ENCODE results near the gene MOB3B. TPM values are rescaled to one million over a fixed set of nuclear protein-coding genes. Genes with fewer than 3 reads are reported as not detected.
"Not testable (repeated sequence)": the region's sequence is repeated elsewhere in the genome, so short reads cannot be mapped to it uniquely, and the experiment has no call there.

The MOB3B gene
- total RNA-seq, 1 donor from 2014 or later, result 0.07 TPM

GRCh38 chr9:27476870-27477515 lies 52.6 kb downstream of the MOB3B start:
- DNase-seq (ENCODE audit: low read depth, low spot score), result no peak

GRCh38 chr9:27475057-27475595 lies 54.5 kb downstream of the MOB3B start:
- no peak for DNase-seq (ENCODE audit: low read depth, low spot score)

DNA sequence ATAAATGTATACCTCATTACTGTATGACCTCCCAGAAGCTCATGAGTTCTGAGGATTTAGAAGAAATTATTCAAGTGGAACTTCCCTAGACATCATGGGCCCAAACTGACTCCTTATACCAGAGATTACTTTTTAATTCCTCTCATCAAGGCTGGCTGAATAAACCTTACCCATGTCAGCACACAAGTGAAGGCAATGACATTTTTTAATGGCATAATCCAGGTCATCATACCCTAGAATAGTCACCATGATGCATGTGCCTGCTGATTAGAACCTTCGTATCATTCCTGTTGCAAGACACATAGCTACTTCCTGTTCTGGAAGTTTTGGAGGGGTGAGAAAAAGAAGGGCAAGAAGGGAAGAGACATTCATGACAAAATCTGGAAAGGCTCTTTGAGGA lies 55.3 kb downstream of the MOB3B start:
- DNase-seq (ENCODE audit: low read depth, low spot score), result no peak

DNA sequence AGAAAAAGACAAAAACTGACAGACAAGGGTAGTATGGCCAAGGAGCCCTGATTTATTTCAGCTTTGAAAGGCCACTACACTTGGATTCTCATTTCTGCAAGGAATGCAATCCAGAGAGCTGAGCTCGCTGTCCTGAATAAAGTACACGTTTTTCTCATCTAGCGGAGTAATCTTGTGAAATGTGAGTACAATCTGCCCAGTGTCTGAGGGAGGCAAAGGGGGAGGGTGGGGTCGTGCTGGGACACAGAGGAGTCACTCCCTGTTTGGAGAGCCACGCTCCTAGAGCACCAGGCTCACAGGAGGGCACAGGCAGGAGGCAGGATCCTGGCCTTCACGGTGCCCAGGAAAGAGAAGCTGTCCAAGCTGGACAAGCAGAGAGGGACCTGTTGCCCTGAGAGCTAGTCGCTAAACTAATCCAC lies 56.5 kb downstream of the MOB3B start:
- DNase-seq (ENCODE audit: low read depth, low spot score), result no peak

DNA sequence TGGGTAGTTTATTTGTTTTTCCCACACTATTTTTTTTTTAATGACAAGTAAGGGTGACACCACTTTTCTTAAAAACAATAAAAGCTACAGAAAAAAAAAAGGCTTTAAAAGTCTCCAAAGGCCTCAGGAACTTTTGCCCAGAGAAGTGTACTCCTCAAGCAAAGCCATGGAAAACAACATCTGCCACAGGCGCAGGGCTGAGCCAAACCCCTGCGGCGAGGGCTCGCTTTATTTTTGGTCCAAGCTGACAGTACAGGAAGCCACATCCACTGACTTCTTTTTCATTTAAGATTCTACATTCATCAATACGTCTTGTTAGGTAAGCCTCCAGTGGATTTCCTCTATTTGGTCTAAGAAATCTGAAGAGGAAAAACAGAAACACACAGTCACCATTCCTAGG lies 57.4 kb downstream of the MOB3B start:
- no peak for DNase-seq (ENCODE audit: low read depth, low spot score)

DNA sequence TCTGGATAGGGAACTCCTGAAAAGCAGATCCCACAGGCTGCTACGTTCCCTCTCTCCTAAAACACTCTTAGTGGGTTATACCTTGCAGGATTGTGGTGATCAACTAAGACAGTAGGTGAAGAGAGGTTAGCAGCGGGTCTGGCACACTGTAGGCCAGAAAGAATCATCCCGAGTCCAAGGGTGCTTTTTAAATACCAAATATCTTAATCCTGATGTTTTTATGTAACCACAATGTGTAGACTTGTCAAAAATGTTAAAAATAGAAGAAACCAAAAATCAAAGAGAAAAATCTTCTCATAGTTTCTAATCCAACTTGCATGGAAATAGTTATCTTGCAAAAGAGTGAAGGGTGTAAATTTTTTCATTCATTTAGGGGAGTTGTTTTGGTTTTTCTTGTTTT lies 57.8 kb downstream of the MOB3B start:
- no peak for DNase-seq (ENCODE audit: low read depth, low spot score)

GRCh38 chr9:27471366-27471765 lies 58.2 kb downstream of the MOB3B start:
- DNase-seq (ENCODE audit: low read depth, low spot score), result no peak

DNA sequence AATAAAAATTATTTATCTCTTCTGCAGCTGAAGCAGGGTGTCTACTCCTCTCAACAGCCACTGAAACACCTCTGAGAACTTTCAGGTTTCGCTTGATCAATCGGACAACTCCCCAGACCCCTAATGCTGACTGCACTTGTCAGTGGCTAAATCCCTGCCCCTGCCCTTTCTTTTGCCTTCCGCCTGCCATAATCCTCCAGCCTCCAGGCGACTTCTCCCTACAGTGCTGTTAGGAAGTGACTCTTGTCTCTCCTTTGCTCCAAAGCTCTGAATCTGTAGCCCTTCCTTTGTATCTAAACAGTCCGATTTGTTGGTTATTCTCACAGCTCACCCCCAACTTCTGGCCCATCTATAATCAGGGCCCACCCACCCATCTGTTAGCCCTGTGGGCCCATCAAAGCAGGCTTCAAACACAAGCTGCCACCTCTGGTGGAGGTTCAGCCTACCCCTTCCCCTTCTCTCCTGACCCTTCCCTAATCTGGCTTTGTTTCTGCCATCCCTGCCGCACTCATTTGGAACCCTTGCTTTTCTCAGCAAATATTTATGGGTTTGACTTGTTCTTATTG lies 59.2 kb downstream of the MOB3B start:
- DNase-seq (ENCODE audit: low read depth, low spot score), result no peak

DNA sequence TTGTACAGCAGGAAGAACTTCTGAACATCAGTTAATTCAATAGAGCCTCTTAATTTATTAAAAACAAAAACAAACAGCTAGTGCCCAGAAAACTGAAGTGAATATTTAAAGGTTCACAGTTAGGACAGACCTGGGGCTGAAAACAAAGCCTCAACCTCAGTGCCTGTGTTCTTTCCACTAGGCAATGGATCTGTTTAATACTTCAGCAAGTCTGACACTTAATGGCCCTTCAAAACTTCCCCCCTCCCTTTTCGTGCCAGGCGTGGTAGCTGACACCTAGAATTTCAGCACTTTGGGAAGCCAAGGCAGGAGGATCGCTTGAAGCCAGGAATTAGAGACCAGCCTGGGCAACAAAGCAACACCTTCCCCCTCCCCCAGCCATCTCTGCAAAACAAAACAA lies 60.1 kb downstream of the MOB3B start:
- no peak for DNase-seq (ENCODE audit: low read depth, low spot score)

DNA sequence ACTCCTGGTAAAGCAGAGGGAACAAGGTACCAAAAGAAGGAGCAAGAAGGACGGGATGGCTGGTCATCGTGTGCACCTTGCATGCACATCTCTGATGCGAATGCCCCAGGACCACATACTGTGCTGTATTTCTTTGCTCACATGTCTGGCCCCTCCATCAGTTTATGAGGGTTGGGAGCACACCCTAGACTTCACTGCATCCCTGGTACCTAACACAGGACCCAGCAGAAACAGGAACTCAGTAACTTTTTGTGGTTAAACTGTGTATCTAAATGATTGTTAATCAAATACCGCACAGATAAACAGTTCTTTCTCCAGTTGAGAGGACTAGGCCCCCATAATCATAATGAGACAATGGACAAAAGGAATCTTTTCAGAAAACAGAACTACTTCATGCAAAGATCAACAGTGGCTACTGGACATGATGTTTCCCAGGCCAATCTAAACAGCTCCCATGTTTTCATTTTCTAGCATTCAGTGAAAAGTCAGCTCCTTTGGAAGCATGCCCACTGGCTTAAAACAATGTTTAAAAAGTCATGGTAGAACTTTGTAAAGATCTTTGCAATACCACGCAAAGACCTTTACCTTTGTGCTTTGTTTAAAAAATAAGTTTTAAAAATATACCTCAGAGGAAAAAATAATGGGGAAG lies 61.0 kb downstream of the MOB3B start:
- no peak for DNase-seq (ENCODE audit: low read depth, low spot score)

GRCh38 chr9:27468000-27468399 lies 61.6 kb downstream of the MOB3B start:
- DNase-seq (ENCODE audit: low read depth, low spot score), result no peak

GRCh38 chr9:27467486-27467885 lies 62.1 kb downstream of the MOB3B start:
- DNase-seq (ENCODE audit: low read depth, low spot score), result no peak

DNA sequence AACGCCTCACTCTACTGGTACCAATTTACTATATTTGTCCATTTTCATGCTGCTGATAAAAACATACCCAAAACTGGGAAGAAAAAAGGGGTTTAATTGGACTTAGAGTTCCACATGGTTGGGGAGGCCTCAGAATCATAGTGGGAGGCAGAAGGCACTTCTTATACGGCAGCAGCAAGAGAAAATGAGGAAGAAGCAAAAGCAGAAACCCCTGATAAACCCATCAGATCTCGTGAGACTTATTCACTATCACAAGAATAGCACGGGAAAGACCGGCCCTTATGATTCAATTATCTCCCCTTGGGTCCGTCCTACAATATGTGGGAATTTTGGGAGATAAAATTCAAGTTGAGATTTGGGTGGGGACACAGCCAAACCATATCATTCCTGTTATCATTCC lies 63.1 kb downstream of the MOB3B start:
- DNase-seq (ENCODE audit: low read depth, low spot score), result not testable (repeated sequence)

DNA sequence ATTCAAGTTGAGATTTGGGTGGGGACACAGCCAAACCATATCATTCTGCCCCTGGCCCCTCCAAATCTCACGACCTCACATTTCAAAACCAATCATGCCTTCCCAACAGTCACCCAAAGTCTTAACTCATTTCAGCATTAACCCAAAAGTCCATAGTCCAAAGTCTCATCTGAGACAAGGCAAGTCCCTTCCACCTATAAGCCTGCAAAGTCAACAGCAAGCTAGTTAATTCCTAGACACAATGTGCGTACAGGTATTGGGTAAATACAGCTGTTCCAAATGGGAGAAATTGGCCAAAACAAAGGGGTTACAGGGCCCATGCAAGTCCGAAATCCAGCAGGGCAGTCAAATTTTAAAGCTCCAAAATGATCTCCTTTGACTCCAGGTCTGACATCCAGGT lies 64.7 kb downstream of the MOB3B start:
- not testable (repeated sequence) for DNase-seq (ENCODE audit: low read depth, low spot score)

GRCh38 chr9:27462846-27463245 lies 66.8 kb downstream of the MOB3B start:
- no peak for DNase-seq (ENCODE audit: low read depth, low spot score)

DNA sequence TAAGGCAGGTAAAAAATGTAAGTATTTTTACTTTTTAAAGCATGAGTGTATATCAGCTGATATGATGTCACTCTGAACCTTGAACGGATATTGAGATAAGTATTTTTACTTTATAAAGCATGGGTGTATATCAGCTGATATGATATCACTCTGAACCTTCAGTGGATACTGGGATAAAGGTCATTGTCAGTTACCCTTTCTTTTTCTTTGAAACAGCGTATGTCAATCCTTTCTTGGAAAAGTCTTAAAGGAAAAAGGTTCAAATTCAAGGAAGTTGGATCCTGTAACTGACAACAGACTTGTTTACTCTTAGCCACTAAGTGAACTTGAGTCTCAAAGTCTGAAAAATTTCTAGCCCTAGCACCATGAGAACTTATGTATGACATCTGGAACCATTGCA lies 67.2 kb downstream of the MOB3B start:
- DNase-seq (ENCODE audit: low read depth, low spot score), result no peak

- no peak for DNase-seq (ENCODE audit: low read depth, low spot score)
Observed at GRCh38 chr9:27460226-27461023, 69.2 kb downstream of the MOB3B start.

- no peak for DNase-seq (ENCODE audit: low read depth, low spot score)
Observed at GRCh38 chr9:27457445-27457844, 72.2 kb downstream of the MOB3B start.

DNA sequence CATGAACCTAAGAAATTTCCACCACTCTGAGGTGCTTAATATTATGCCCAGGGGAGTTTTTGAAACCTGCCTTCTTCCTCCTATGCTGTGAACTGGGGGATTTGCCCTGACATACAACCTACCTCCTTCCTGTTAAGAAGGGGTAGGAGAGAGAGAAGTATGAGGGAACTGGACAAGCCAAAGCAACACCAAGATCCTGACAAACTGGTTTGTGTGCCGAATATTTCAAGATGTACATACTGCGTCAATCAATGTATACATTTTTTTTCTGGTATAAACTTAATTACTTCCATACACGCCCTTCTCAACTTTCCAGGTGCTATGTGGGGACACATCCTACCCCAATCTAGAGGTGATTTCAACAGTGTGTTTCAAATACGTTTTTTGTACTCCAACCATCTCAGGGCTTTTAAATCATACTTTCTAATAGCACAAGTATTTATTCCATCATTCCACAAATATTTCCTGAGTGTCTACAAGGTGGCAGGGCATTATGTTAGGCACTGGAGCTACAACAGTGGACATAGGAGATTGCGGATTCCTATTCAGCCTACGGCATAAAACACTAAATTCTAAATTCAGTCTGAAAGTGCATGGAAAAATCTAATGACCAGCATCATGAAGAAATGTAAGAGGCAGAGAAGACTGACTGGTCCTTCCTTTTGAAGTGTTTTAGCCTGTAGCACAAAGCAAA lies 75.6 kb downstream of the MOB3B start:
- DNase-seq (ENCODE audit: low read depth, low spot score), result no peak

DNA sequence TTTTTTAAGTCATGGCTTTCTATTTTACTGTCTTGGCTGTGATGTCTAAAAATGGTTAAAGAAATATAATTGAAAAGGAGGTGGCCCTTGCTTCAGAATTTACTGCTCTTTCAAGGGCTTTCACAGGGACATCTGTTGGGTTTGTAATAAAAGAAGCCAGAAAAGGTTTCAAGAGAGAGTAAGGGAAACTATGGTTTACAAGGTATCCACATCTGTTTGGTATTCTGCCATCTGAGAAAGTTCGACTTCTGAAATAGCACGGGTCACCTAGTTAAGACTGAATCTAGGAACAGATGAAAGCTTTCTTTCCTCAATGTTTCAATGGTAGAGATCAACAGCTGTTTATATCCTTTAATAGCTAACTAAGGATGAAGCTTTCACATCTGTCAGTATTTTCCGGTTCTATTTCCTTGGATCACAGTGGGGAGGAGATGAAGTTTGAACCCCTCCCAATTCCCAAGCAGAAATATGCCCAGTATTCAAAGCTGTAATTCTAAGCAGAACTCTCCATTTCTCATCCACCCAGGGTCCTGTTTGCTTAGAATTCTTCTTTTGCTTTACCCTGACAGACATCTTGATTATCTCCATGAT lies 78.3 kb downstream of the MOB3B start:
- DNase-seq (ENCODE audit: low read depth, low spot score), result no peak

- no peak for DNase-seq (ENCODE audit: low read depth, low spot score)
Observed at GRCh38 chr9:27450752-27451151, 78.9 kb downstream of the MOB3B start.
